HG03565 (cell line): ENCODE measurements around the gene RNF115.
"Not testable (repeated sequence)": the region's sequence is repeated elsewhere in the genome, so short reads cannot be mapped to it uniquely, and the experiment has no call there.

Experiments used
- ATAC-seq: cut with Tn5 transposase; IDR thresholded peaks from one replicate; pipeline ENCODE4 v1.9.1; 2021; ENCODE audit warnings: mild to moderate bottlenecking, moderate library complexity; ENCODE audit not compliant: unreplicated experiment

RNF115 gene

DNA sequence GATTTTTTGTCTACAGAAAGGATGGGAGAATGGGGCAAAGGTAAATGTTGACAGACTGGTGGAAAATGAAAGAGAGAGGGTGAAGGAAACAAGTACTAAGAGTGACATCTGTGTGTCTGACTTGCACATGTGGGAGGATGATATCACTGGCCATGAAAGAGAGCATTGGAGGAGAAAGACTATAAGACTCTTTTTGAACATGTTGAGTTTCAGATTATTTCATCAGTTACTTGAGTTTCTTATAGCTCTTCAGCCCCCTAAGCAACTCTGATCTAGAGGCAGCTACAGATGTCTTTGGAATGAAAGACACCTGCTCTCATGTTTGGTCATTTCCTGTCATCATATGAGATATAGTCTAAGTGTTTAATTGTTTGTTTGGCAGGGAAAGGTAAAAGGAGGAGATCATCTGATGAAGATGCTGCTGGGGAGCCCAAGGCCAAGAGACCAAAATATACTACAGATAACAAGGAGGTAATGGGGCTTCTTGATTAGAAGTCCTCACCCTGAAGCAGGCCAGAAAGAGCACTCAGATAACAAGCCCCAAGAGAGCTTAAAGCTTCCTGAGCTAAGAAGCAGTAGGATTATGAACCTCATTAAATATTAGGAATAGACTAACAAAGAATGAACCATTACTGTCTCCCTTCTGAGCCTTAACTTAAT, 4.6 kb upstream of the RNF115 start:
- no peak for ATAC-seq

- ATAC-seq = no peak
Measured at GRCh38 chr1:145827966-145828365, 4.1 kb upstream of the RNF115 start.

DNA sequence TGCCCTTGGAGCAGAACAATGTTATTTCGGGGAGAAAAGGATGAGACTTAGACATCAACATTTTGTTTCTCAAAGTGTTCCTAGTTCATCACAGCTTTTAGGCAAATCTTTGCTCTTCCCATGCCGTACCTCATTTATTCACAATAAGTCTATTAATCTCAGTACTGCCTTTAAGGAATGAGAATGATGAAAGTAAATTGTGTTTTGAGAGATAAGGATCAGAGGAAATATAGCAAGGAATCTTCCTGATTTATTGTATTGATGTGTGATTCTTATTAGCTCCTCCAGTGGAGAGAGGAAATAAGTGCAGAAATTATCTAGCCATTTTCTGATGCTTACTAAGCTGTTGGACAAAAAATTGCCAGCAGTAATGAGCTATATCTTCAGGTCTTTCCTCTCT, 2.1 kb upstream of the RNF115 start:
- no peak for ATAC-seq

- ATAC-seq = no peak
Measured at GRCh38 chr1:145824499-145824842, 576 bp upstream of the RNF115 start.

DNA sequence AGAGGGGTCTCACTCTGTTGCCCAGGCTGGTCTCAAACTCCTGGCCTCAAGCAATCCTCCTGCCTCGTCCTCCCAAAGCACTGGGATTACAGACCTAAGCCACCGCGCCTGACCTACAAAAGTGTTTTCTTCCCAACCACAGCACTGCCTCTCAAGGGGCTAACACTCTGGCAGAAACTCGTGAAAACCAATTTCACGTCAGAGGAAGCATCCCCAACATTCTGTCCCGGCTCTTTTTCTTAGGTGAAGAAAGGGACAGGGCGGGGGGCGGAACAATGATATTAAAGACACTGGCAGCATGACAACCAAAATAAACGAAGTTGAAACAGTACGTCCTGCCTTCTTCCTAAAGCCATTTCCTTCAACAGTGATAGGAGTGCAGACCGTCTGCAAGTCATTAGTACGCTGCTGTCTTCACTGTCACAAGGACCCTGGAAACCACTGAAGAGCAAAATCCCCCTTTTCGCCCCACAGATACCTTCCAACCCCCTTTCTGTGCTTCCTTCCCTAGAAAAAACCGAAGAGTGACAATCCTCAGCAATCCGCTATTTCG, 1.0 kb downstream of the RNF115 start:
- ATAC-seq = not testable (repeated sequence)

- not testable (repeated sequence) for ATAC-seq
Measured at GRCh38 chr1:145818095-145818494, 5.8 kb downstream of the RNF115 start.

DNA sequence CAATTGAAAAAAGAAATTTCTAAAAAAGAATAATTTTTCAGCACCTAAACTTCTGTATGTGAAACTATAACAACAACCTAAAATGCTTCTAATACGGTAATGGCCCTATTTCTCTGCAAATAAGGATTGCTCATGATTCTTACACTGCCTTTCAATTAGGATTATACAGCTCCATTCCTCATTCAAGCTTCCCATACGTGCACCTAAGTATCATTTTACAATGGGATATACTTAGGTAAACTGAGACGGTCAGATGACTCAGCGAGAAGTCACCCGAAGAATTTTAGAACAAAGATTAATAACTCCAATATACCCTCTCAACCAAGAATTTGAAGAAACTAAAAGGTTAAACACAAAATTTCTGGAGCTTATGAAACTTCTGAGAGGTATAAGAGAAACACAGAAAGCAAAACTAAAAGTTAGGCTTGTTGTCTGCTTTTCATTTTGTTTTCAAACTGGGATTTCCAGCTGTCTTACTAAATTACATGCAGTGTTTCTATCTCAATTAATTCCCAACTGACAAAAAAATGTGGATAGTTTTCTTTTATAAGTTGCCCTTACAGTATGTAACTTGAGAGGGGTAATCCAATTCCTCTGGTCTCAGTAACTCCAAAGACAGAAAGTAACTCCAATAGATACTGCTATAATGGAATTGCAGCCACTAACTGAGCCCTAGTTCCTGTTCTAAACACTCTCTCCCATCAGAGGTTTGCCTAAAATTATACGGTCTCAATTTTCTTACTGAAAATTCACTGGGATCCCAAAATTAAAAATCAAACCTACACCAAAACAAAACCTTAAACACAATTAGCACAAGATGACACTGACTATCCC, 10.7 kb downstream of the RNF115 start:
- not testable (repeated sequence) for ATAC-seq

- no peak for ATAC-seq
Measured at GRCh38 chr1:145806844-145807243, 17.1 kb downstream of the RNF115 start.

DNA sequence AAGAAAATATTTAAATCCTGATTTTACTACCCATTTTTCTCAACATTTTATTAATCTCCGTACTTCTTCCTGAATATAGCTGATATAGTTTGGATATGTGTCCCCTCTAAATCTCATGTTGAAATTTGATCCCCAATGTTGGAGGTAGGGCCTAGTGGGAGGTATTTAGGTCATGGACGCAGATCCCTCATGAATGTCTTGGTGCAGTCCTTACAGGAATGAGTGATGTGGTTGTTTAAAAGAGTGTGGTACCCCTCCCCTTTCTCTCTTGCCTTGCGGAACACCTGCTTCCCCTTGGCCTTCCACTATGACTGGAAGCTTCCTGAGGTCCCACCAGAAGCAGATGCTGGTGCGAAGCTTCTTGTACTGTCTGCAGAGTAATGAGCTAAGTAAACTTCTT, 17.5 kb downstream of the RNF115 start:
- ATAC-seq = no peak

DNA sequence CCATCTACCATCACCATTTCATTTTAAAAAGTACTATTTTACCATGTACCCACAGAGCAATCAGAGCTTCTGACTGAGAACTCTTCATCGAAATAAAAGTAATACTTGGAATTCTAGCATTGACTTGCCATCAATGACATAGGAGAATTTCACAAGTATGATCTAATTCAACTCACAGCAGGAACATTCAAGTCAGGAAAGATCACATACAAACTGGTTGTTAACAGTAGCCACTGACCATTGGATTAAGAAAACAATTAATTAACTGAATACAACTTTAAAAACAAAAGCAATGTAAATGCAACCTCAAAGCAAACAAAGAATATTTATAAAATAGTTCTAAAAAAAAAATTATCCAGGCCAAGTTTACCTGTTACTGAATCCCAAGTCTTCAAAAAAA, 18.8 kb downstream of the RNF115 start:
- no peak for ATAC-seq

DNA sequence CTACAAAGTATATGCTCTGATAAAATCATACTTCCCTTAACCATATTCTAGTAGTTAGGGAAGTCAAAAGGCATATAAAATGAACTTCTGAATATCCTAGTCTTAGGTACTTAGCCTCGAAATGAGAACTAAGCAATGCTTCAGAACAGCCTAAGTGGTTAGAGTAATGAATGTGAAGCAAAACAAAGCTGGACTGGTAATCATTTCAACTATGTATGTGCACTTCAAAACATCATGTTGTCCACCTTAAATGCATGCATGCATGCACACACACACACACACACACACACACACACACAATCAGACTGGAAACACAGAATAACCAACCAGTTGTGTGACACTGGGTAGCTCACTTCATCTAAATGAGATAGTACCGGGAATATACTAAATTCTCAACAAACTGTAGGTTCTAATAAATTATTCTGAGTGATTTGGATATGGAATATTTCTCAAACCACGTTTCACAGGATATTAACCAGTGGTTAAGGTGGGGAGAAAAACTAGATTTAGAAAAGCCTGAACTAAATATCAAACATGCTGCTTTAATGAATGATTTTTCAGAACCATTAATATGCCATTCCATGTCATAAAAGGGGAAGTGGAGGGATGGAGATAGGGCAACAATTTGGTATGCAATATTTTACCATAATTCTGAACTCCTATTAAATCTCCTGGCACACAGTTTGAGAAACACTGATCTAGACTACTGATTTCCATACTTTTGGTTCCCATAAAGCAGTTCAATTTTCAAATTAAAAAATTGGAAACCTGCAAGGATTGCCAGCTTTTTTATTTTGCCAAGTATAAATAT, 19.5 kb downstream of the RNF115 start:
- no peak for ATAC-seq

- ATAC-seq = no peak
Measured at GRCh38 chr1:145799806-145800205, 24.1 kb downstream of the RNF115 start.

DNA sequence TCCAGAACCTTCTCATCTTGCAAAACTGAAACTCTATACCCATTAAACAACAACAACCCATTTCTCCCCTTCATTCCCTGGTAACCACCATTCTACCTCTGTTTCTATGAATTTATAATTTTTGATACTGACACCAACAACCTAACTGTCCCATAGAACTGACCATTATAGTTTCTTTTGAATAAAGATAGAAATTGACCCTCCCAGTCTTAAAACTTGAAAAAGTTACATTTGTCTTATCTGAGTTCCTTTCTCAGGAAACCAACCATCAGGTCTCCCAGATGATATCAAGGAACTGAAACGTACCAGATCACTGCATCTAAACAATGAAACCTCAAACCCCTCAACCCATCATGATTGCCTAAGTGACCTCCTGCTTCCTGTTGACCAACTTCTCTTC, 27.1 kb downstream of the RNF115 start:
- no peak for ATAC-seq

DNA sequence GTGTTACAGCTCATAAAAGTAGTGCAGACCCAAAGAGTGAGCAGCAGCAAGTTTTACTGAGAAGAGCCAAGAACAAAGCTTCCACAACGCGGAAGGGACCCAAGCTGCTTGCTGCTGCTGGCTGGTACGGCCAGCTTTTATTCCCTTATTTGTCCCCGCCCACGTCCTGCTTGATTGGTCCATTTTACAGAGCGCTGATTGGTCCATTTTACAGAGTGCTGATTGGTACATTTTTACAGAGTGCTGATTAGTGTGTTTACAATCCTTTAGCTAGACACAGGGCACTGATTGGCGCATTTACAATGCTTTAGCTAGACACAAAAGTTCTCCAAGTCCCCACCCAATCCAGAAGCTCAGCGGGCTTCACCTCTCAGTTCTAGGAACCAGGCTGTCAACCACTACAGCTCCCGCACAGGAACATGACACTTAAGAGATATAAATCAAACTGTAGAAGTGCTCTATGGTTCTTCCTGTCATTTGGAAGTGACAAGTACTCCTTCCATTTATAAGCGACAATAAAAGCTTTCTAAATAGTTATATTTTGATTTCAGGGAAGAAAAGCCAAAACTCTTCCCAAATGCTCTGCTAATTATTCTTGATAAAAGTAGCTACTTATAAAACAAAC, 28.5 kb downstream of the RNF115 start:
- no peak for ATAC-seq

DNA sequence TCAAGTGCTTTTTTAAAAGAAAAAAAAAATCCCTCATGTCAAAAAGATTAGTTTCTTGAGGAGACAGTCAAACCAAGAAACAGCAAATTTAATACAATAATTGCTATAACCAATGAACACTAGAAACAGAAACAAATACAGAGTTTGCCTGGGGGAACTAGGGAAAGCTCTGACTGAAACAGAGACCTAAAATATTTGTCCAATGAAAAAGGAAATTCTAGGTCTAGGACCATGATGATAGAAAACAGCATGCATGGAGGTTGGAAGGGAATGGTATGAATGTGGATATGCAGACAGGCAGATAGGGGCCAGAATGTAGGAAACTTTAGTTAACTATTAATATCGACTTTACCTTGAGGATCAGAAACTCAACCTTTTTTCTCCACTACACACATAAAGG, 31.4 kb downstream of the RNF115 start:
- no peak for ATAC-seq

GRCh38 chr1:145791860-145792259, 32.0 kb downstream of the RNF115 start:
- ATAC-seq = not testable (repeated sequence)

DNA sequence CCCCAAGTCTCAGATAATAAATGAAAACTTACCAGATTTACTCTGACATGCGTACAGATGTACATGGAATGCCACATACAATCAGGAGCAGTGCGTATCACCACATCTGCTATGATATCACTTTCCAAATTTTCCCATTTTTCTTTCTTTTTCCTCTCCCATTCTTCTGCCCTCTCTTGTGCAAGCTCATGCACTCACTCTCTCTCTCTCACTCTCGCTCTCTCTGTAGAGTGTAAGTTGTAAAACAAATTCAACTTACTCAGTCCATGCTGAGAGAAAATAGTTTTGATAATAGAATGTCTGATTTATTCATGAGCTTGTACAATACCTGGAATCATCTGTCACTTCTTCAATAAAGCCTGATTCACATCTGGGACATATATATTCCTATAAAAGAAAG, 35.3 kb downstream of the RNF115 start:
- ATAC-seq = no peak

- ATAC-seq = no peak
Measured at GRCh38 chr1:145786271-145786670, 37.6 kb downstream of the RNF115 start.

DNA sequence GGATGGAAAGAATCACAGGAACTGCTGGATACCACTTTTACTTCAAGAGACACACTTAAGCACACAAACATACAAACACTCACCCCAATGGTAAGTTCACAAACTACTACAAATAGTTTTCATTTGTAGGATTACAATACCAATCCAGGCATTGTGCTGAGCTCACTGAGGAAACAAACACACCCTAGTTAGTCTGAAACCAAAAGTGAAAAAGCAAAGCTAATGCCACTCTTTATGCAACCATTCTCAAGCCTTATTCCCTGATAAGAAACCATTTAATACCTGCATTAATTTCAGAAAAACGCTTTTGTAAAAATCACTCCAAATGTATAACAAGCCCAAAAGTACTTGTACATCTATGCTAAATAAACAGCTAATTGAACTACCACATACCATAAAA, 38.3 kb downstream of the RNF115 start:
- ATAC-seq = no peak

GRCh38 chr1:145784409-145784808, 39.5 kb downstream of the RNF115 start:
- ATAC-seq = no peak
